Esophagus squamous epithelium (tissue), 4 donors: Measurements from ENCODE around the gene FRMD3.

Experiments used
- CTCF ChIP-seq, 6 experiments: fragments of 450-650 bp in 4 of 6; fragments of 200-600 bp in 2 of 6; sonication (generic) in 2 of 6; IDR thresholded peaks; one replicate each; pipeline ENCODE4 v1.5.1; 2016 to 2019; ENCODE audit warnings: antibody characterized with exemption in 6 of 6, mild to moderate bottlenecking in 4 of 6, moderate library complexity in 4 of 6
- POLR2A ChIP-seq, 4 donors: fragments of 450-650 bp; IDR thresholded peaks; one replicate each; pipeline ENCODE4 v1.6.1; 2017; ENCODE audit warnings: antibody characterized with exemption in 4 of 4, mild to moderate bottlenecking in 4 of 4, moderate library complexity in 3 of 4

- TF ChIP-seq CTCF (IDR thresholded peaks at IDR 0.05) = no peak
- TF ChIP-seq POLR2A (IDR thresholded peaks at IDR 0.05) = no peak
Measured at GRCh38 chr9:83242066-83242465, 296.1 kb downstream of the FRMD3 start.
